Trophoblast cell (in vitro differentiated cells and primary cell): ENCODE measurements around the gene CDC7.

Experiments
- DNase-seq, 2 donors: peaks; one replicate each; pipeline ENCODE4 v3.0.0-alpha.2; 2016
- H2AFZ ChIP-seq: 2 replicates; pipeline ENCODE4 v1.6.1; 2013; ENCODE audit warnings: low read length, moderate library complexity, mild to moderate bottlenecking; ENCODE audit not compliant: insufficient read depth, poor library complexity
- H2AK5ac ChIP-seq: 2 replicates; pipeline ENCODE4 v1.6.1; 2013; ENCODE audit warnings: mild to moderate bottlenecking, low read length
- H2BK120ac ChIP-seq: 2 replicates; pipeline ENCODE4 v1.6.1; 2013; ENCODE audit warnings: low read length, mild to moderate bottlenecking, moderate library complexity; ENCODE audit not compliant: insufficient read depth, poor library complexity
- H2BK12ac ChIP-seq: 2 replicates; pipeline ENCODE4 v1.6.1; 2013; ENCODE audit warnings: mild to moderate bottlenecking, low read length, moderate library complexity
- H2BK5ac ChIP-seq: 2 replicates; pipeline ENCODE4 v1.6.1; 2013; ENCODE audit warnings: low read length, low read depth, moderate library complexity, mild to moderate bottlenecking; ENCODE audit not compliant: poor library complexity
- H3K14ac ChIP-seq: 2 replicates; pipeline ENCODE4 v1.6.1; 2013; ENCODE audit warnings: mild to moderate bottlenecking, low read length
- H3K18ac ChIP-seq: 2 replicates; pipeline ENCODE4 v1.6.1; 2013; ENCODE audit warnings: mild to moderate bottlenecking, low read length
- H3K23ac ChIP-seq: 2 replicates; pipeline ENCODE4 v1.6.1; 2013; ENCODE audit warnings: low read length
- H3K27ac ChIP-seq: 2 replicates; pipeline ENCODE4 v1.5.1; 2013; ENCODE audit warnings: low read depth, mild to moderate bottlenecking, inconsistent platforms, low read length, moderate library complexity
- H3K27me3 ChIP-seq: 2 replicates; pipeline ENCODE4 v1.6.1; 2013; ENCODE audit warnings: inconsistent platforms, mild to moderate bottlenecking, low read length, moderate library complexity; ENCODE audit not compliant: insufficient read depth
- H3K36me3 ChIP-seq, 2 experiments: 1 replicate in 1 of 2; 2 replicates in 1 of 2; pipeline ENCODE4 v1.6.1; 2013; ENCODE audit warnings: low read length in 2 of 2, mild to moderate bottlenecking in 2 of 2, moderate library complexity in 1 of 2; ENCODE audit not compliant: insufficient read depth in 2 of 2, control insufficient read depth in 1 of 2
- H3K4ac ChIP-seq: 2 replicates; pipeline ENCODE4 v1.6.1; 2013; ENCODE audit warnings: low read depth, mild to moderate bottlenecking, low read length, moderate library complexity
- H3K4me1 ChIP-seq, 2 experiments: 1 replicate in 1 of 2; 2 replicates in 1 of 2; pipeline ENCODE4 v1.6.1; 2013; ENCODE audit warnings: low read length in 2 of 2, mild to moderate bottlenecking in 2 of 2, moderate library complexity in 1 of 2; ENCODE audit not compliant: insufficient read depth in 2 of 2, control insufficient read depth in 1 of 2
- H3K4me2 ChIP-seq: 2 replicates; pipeline ENCODE4 v1.6.1; 2013; ENCODE audit warnings: inconsistent platforms, mild to moderate bottlenecking, low read length, moderate library complexity
- H3K4me3 ChIP-seq: 2 replicates; pipeline ENCODE4 v1.5.1; 2013; ENCODE audit warnings: mild to moderate bottlenecking, low read depth, low read length, inconsistent platforms
- H3K79me1 ChIP-seq: one replicate; pipeline ENCODE4 v1.6.1; 2013; ENCODE audit warnings: low read length
- H3K79me2 ChIP-seq: 2 replicates; pipeline ENCODE4 v1.6.1; 2013; ENCODE audit warnings: low read length, mild to moderate bottlenecking; ENCODE audit not compliant: control insufficient read depth, insufficient read depth, poor library complexity
- H3K9ac ChIP-seq: 2 replicates; pipeline ENCODE4 v1.6.1; 2013; ENCODE audit warnings: mild to moderate bottlenecking, low read length
- H3K9me3 ChIP-seq: 2 replicates; pipeline ENCODE4 v1.6.1; 2013; ENCODE audit warnings: low read depth, mild to moderate bottlenecking, control low read depth, inconsistent platforms, low read length; ENCODE audit not compliant: insufficient read depth
- H4K12ac ChIP-seq: 2 replicates; pipeline ENCODE4 v1.6.1; 2013; ENCODE audit warnings: low read depth, mild to moderate bottlenecking, low read length, moderate library complexity
- H4K8ac ChIP-seq: 2 replicates; pipeline ENCODE4 v1.6.1; 2013; ENCODE audit warnings: low read depth, mild to moderate bottlenecking, low read length, moderate library complexity
- H4K91ac ChIP-seq: one replicate; pipeline ENCODE4 v1.6.1; 2013; ENCODE audit warnings: low read depth, mild to moderate bottlenecking, low read length, moderate library complexity
- WGBS: extraction: QIAGEN DNeasy Blood & Tissue Kit; methylation state at CpG from one replicate; pipeline ENCODE4 v1.1.7; 2013; ENCODE audit warnings: missing lambda C conversion rate; ENCODE audit not compliant: insufficient read length, insufficient coverage; ENCODE audit errors: extremely low coverage; 5-methylcytosine and 5-hydroxymethylcytosine counted together

CDC7 gene

GRCh38 chr1:91498035-91498434 is 2.6 kb upstream of the CDC7 start:
- peaks cover 2% of the 10 kb centered on the region for H3K79me2 ChIP-seq
- DNase-seq, result no peak

GRCh38 chr1:91498498-91499245 is 2.0 kb upstream of the CDC7 start:
- Histone ChIP-seq H3K4me2 (no peak overlapping the region), H3K9ac (no peak overlapping the region), H3K4me1 (no peaks in the 10 kb centered on the region), H4K8ac (no peak overlapping the region), H3K23ac (no peak overlapping the region), H2AFZ (no peak overlapping the region), H2AK5ac (no peak overlapping the region), H3K79me1 (peaks cover 7% of the 10 kb centered on the region), H2BK5ac (no peak overlapping the region), H3K14ac (no peak overlapping the region), H3K79me2 (peaks cover 2% of the 10 kb centered on the region), H3K4me3 (no peak overlapping the region), H3K27ac (no peak overlapping the region), H3K36me3 (no peaks in the 10 kb centered on the region), H2BK12ac (no peak overlapping the region), H4K12ac (no peak overlapping the region), H3K27me3 (no peaks in the 10 kb centered on the region), H3K4ac (no peak overlapping the region), H3K9me3 (no peaks in the 10 kb centered on the region), H2BK120ac (no peak overlapping the region), H4K91ac (no peak overlapping the region), H3K18ac (no peak overlapping the region)
- no peak for DNase-seq
- WGBS, result 100% methylated on average over 1 of the region's 6 CpGs

More at GRCh38 chr1:91498035-91498434, 2.6 kb upstream of the CDC7 start:
- H2AFZ ChIP-seq, result no peak overlapping the region
- no peak overlapping the region for H3K14ac ChIP-seq
- no peak overlapping the region for H3K4ac ChIP-seq
- H3K4me1 ChIP-seq, result no peaks in the 10 kb centered on the region
- H3K18ac ChIP-seq, result no peak overlapping the region
- H4K91ac ChIP-seq, result no peak overlapping the region
- H3K4me2 ChIP-seq, result no peak overlapping the region
- no peak overlapping the region for H2BK12ac ChIP-seq
- H2BK5ac ChIP-seq, result no peak overlapping the region
- peaks cover 7% of the 10 kb centered on the region for H3K79me1 ChIP-seq
- H3K27me3 ChIP-seq, result no peaks in the 10 kb centered on the region
- no peak overlapping the region for H3K4me3 ChIP-seq
- no peak overlapping the region for H2AK5ac ChIP-seq
- H4K8ac ChIP-seq, result no peak overlapping the region
- H3K9me3 ChIP-seq, result no peaks in the 10 kb centered on the region
- no peak overlapping the region for H3K23ac ChIP-seq
- no peak overlapping the region for H2BK120ac ChIP-seq
- H3K36me3 ChIP-seq, result no peaks in the 10 kb centered on the region
- no peak overlapping the region for H4K12ac ChIP-seq
- no peak overlapping the region for H3K27ac ChIP-seq
- no CpG with 5 or more reads among the region's 2 CpGs for WGBS
- no peak overlapping the region for H3K9ac ChIP-seq

GRCh38 chr1:91499346-91499745 is 1.3 kb upstream of the CDC7 start:
- Histone ChIP-seq H4K91ac (no peak overlapping the region), H3K9ac (no peak overlapping the region), H4K12ac (no peak overlapping the region), H2BK5ac (no peak overlapping the region), H3K79me1 (peaks cover 7% of the 10 kb centered on the region), H3K27ac (no peak overlapping the region), H3K4ac (no peak overlapping the region), H3K36me3 (no peaks in the 10 kb centered on the region), H3K14ac (no peak overlapping the region), H2BK12ac (no peak overlapping the region), H3K4me1 (no peaks in the 10 kb centered on the region), H2AK5ac (no peak overlapping the region), H3K4me3 (no peak overlapping the region), H4K8ac (no peak overlapping the region), H3K18ac (no peak overlapping the region), H2BK120ac (no peak overlapping the region), H3K79me2 (peaks cover 2% of the 10 kb centered on the region), H3K4me2 (no peak overlapping the region), H2AFZ (no peak overlapping the region), H3K9me3 (no peaks in the 10 kb centered on the region), H3K27me3 (no peaks in the 10 kb centered on the region), H3K23ac (no peak overlapping the region)
- WGBS, result no CpG with 5 or more reads among the region's 2 CpGs
- DNase-seq, result no peak

GRCh38 chr1:91499904-91500755 is 521 bp upstream of the CDC7 start:
- H3K36me3 ChIP-seq, result no peaks in the 10 kb centered on the region

More at GRCh38 chr1:91499904-91500755, 521 bp upstream of the CDC7 start:
- Histone ChIP-seq H4K91ac (peak overlapping the region; percentile 95), H3K4ac (peak overlapping the region; percentile 34), H3K79me2 (peaks cover 2% of the 10 kb centered on the region), H3K4me1 (no peaks in the 10 kb centered on the region), H4K8ac (peak overlapping the region; percentile 95), H3K23ac (no peak overlapping the region), H3K27me3 (no peaks in the 10 kb centered on the region), H3K4me3 (no peak overlapping the region), H3K18ac (no peak overlapping the region), H3K9ac (peak overlapping the region; percentile 25), H2BK120ac (peak overlapping the region; percentile 68), H3K14ac (peak overlapping the region; percentile 54), H2BK5ac (peak overlapping the region; percentile 9), H3K9me3 (no peaks in the 10 kb centered on the region), H3K79me1 (peaks cover 7% of the 10 kb centered on the region), H2AK5ac (peak overlapping the region; percentile 82), H2BK12ac (no peak overlapping the region), H4K12ac (peak overlapping the region; percentile 89), H3K4me2 (peak overlapping the region; percentile 76), H3K27ac (peak overlapping the region; percentile 95), H2AFZ (peak overlapping the region; percentile 56)
- no CpG with 5 or more reads among the region's 14 CpGs for WGBS
- no peak for DNase-seq
